HG03108 (cell line): ENCODE results near the gene LRRC32.
A peak's percentile ranks its signal among the peaks of the same experiment; 100 is the strongest.

Experiments
- ATAC-seq: cut with Tn5 transposase; IDR thresholded peaks from one replicate; pipeline ENCODE4 v1.9.1; 2021; ENCODE audit warnings: moderate library complexity; ENCODE audit not compliant: unreplicated experiment

Gene LRRC32

DNA sequence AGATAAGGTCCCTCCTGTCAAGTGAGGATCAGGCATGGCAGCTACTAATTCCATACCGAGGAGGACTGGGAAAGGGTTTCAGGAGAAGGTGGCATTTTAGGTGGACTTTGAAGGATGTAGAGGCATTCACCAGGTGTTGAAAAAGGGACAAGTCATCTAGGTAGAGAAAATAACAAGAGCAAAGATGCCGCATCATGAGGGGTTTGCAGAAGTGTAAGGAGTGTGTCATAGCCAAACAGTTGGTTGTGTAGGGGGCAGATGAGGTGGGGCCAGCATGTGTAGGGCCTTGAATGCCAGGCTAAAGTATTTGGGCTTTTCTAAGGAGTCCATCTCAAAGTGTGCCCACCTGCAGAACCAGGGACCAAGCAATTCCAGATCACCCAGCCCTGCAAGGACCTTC is 11.6 kb upstream of the LRRC32 start:
- no peak for ATAC-seq

DNA sequence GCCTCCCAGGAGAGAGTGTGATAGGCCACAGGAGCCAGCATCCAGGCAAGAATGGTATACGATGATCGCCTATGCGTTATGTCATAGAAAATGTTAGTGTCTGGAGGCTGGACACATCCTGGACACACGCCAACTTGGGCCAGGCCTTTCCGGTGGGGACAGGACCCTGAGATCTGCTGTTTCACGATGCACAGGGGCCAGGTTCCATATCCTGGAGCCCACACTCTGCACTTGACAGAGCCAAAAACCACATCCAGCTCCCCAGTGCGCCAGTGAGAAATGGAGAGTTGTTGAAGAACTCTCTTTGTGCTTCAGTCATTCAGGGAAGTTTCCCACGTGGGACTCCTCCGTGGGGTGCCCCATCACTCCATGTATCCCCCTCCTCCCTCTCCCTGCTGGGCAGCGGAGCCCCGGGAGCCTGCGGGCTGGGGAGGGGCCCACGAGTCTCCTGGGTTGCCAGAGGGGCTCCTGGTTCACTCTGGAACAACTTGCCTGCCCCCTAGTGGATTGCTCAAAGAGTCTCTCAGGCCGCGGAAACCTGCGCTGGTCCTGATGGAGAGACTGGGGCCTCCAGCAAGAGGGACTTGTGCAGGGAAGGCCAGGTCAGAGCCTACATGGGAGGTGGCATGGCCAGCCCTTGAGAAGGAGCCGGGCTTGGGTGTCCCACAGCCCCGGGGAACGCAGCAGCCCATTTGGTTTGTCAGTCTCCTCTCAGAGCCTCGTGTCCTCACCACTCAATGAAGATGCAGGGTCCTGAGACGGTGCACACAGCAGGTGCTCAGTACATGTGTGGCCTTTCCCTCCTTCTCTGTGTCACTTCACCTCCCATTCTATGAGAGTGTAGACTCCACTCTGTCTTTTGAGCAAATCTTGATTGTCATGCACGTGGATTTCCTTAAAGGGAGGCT is 10.2 kb upstream of the LRRC32 start:
- ATAC-seq: no peak

DNA sequence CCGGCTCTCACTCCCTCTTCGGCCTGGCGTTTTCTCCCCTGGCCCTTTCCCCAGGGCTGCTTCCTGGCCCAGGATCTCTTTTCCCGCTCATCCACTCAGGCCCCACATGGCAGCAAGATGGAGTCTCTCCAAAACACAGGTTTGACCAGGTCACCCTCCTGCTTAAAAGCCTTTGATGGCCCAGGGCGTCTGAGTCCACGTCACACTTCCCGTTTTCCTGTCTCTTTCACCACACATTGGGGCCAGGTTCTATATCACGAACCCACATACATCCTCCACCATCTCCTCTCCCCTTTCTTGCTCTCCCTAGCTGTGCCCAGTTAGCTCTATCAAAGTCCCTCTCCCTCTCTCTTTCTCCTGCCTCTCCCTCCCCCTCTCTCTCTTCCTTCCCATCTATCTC is 7.8 kb upstream of the LRRC32 start:
- ATAC-seq: no peak

DNA sequence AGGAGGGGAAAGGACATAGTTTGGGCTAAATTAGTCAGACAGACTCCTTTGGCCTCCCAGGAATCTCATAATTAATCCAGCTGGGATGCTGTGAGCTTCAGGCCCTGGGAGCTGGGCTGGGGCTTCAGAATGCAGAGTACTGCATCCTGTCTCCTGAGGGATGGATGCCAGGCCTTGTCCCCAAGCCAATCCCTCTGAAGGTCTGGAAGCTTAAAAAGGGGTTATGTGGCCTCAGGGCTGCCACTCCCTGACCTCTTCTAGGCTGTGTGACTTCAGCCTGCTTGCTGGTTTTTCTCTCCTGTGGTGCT is 6.9 kb upstream of the LRRC32 start:
- no peak for ATAC-seq

DNA sequence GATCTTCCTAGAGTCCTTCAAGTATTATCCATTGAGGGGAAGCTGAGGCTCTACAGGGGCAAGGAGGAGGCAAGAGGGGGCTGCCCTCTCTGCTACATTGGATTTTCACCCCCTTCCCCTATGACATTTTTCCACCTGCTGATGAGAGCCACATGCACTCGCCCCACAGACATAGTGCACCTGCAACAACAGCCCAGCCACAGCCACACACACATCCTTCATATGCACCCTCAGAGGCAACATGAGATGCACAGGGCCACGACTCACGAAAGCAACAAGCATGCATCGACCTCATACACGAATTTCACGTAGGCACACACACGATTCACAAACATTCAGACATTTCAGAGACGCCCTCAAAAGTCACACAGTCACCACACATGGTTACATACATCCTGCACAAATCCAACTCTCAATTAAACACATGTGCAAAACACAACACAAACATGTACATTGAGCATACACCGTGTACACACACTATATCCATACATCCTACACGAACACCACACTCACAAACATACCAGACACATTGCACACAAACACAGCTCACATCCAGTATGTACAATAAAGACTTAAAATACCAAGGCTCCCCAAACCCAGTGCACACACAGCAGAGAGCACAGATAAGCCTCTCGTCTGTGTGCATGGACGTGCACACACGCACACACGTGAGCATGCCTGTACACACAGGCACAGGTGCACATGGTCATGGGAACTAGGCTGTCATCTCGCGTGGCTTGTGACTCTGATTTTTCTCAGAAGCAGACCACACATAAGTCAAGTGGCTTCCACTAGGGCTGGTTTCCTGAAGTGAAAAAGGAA is 6.3 kb upstream of the LRRC32 start:
- no peak for ATAC-seq

DNA sequence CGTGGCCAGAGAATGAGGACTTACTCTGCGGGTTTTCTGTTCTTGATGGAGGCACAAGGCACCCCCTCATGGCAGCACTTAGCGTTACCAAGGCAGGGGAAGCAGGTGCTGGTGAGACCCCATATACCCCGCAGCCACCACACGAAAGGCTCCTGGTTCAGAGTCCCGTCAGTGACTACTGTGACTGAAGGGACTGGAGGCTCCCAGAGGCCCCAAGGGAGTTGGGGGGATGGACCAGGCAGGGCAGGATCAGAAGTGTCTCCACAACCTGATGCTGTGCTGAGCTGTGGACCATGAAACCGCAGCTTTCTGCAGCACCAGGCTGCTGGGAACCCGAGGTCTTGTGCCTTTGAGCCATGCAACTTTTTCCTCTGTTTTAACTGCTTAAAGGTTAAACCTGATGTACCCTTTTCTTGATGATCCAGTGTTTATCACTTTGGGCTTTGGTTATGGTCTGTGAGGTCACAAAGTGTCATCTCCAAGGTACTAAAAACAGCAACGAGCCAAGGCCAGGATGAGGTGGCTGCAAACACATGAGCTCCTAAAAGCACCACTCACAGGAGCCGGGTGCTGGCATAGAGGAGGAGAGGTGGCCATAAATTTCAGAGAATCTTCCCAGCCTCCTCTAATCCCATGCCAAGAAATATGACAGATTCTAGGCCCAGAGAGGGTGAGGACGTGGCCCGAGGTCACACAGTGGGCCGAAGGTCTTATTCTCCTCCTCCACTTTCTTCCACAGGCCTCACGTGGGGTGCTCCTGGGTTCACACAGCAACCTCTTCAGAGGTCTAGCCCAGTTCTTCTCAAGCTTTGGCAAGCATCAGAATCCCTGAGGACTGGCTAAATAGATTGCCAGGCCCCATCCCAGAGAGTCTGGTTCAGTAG is 4.2 kb upstream of the LRRC32 start:
- peak; percentile 32 for ATAC-seq

DNA sequence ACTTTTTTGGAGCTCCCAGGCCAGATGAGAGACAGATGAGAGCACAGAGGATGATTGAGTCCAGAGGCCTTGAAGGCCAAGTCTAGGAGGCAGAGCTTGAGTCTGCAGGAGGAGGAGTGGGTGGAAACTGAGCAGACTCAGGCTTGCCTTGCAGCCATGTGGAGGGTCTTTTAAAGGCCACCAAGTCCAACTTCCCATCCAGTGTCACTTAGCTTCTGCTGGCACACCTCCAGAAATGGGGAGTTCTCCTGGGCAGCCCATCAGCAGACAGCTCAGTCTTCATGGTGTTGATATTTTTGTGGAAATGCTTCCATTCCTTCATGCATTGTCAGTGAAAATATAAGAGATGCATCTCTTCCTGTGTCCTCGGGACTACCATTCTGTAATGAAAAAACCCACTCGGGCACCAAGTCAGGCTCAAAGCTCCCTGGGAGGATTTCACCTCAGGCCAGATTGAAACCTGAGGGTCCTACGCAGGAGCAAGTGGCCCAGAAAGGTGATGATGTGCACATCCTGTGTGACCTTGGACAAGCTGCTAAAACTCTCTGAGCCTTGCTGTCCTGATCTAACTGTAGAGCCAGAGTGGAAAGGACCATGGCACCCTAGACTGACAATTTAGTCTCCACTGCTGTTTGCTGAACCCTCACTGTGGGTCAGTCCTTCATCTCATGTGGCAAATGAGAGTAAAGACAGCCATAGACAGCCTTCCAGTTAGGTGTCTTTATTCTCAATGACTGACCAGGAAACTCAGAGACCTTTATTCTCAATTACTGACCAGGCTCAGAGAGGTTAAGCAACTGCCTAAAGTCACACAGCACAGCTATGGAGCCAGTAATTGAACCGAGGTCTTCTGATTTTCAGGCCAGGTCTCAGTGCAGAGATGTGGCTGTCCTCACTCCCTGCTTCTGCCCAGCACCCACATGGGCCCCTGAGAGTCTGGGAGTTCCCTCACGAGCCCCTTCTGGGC is 2.9 kb upstream of the LRRC32 start:
- ATAC-seq: no peak

DNA sequence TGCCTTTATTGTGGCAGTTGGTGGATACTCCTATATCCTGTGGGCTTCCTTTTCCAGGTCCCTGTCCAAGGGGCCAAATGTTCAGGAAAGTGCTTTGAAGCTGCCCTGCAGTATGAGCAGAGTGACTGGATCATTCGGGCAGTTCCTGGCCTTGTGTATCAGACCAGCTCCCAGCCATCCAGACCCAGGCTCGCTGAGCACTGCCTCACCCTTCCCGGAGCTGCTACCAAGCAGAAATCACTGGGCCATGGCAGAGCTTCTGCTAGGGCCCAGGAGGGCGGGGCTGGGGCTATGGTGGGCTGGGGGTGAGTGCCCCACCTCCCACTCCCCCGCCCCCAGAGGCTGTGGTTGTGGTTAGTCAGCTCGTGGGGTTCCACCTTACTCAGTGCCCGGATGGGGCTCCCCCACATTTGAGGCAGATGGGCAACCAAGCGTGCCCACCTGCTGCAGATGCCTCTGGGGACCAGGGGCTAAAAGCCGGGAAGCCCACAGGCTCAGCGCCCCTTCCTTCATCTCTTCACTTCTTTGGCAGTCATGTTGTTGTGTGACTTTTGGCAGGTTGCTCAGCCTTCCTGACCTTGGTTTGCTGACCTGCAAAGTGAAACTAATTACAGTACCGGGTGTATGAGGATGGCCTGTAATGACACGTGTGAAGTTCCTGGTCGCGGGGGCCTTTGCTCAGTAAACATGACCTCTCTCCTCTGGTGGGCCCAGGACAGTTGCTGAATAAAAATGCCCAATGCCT is 2.1 kb upstream of the LRRC32 start:
- ATAC-seq: peak; percentile 60

DNA sequence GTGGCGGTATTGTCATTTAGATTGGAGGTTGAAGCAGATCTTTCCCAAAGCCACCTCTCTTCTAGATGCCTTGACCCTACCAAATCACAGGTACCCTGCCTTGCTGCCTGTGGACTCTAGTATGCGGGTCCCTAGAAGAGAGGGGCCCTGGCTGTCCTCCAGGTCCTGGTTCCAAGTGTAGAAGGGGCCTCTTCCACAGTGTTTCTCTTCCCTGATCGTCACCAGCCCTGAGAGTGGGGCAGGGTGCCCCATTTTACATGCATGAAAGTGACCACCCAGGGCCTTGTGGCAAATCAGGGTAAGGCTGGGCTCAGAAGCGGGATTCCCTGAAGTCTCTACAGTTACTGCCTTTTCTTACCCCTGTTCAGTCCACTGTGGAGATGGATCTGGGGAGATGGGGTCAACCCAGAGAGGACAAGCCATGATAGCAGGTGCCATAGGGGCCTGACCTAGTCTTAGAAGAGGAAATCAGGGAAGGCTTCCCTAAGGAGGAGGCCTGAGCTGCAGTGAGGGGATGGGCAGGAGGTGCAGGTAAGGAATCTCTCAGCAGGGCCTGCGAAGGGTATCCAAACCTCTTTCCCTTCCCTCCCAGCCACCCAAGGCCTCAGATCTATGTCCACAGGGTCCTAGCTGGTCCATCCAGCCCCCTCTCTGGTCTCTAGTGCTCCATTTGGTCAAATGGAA is 1.2 kb upstream of the LRRC32 start:
- no peak for ATAC-seq

DNA sequence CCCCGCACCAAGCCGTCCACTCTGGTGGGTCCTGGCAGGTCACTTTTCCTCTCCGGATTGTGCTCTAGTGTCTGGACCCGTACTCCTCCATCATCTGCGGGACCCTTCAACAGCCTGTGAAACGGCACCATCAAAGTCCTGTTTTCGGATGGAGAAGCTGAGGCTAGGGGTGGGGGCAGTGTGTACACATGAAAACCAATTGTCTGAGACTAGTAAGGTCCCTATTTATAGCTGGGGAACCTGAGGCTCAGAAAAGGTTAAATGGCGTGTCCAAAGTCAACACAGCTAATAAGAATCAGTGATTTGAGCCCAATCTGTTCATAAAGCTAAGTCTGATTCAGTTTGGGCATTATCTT is 668 bp upstream of the LRRC32 start:
- ATAC-seq: no peak

DNA sequence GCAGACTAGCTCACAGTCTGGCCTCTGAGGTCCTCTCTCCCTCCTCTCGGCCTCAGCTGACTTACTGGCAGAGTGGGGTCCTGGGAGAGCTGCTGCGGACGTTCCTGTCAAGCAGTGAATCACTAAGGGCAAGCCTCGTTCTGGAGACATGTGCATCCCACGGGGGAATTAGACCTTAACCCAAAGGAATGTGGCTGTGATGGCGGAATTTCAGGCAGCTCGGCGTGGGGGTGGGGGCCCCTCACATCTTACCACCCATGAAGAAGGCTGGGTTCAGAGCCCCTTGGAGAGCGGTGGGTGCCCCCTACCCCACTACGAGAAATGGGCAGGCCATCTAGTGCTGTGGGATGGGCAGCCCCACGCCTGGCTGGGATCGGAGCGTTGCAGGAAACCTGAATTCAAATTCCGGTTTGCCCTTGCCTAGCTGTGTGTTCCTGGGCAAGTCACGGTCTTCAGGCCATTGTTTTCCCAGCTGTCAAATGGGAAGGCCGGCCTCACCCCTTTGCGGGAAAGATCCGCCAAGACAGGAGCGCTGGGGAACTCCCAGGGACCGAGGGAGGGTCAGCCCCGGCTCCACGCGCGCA is 554 bp downstream of the LRRC32 start:
- no peak for ATAC-seq

DNA sequence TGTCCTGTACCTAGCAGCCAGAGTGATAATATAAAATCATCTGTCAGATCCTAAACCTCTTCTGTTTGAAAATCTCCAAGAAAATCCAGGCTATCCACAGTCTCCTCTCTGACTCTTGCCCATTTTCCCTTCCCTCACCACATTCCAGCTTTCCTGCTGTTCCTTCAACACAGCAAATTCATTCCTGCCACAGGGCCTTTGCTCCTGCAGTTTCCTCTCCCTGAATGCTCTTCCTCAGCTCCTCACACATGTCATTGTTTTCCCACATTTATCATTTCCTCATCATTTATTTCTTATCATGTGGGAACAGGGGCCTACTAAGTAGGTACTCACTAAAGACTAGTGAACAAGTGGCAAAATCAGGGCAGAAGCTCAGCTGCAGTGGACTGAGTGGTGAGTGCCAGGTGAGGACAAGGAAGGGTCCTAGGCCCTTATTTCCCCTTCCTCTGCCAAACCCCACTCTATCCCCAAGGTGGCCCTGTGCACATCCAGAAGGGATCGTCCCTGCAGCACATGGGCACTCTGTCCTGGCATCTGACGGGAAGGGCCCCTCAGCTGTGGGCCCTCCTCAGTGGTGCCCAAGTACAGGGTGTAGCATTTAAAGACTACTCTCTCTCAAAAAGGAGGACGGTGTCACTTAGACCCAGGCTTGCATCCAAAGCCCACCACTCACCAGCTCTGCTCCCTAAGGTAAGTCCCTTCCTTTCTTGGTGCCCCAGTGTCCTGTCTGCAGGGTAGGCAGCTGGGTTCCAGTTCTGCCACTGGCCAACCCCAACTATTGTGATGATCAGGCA is 2.0 kb downstream of the LRRC32 start:
- no peak for ATAC-seq

DNA sequence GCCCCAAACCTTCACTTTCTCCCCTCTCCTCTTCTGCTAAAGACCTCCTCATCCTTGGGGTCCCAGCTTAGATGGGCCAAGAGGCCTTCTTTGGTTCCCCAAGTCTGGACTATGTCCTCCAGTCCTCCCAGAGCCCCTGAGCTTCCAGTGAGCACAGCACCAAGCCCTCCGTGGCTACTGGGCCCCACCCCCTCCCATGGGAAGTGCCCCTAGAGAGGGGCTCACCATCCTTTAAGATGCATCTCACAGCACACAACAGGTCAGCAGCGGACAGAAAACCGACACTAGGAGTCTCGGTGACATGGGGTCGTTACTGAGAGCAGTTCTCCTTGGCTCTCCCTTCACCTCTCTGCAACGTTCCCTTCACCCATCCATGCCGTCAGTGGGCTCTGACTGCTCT is 2.7 kb downstream of the LRRC32 start:
- no peak for ATAC-seq

DNA sequence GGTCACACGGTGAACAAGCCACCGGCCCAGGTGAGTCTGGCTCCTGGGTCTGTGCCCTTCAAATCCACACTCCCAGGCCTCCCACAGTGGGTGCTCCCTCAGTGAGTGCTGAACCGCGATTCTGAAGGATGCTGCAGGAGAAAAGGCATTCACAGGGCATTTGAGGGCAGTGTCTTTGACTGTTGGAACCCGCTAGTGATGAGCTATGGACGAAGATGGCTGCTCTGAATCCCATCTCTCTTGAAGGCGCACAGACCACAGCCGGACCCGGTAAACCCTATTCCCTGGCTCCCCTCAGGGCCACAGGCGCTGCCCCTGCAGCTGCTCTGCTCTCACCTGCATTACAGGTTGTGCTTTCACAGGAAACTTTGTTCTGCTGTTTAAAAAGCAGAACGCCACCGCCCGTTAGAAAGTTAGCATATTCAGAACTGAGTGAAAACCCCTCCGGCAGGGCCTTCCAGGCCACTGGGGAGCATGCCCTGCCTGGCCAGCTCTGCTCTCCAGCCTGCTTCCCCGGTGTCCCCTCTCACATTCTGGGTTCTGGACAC is 3.2 kb downstream of the LRRC32 start:
- no peak for ATAC-seq

DNA sequence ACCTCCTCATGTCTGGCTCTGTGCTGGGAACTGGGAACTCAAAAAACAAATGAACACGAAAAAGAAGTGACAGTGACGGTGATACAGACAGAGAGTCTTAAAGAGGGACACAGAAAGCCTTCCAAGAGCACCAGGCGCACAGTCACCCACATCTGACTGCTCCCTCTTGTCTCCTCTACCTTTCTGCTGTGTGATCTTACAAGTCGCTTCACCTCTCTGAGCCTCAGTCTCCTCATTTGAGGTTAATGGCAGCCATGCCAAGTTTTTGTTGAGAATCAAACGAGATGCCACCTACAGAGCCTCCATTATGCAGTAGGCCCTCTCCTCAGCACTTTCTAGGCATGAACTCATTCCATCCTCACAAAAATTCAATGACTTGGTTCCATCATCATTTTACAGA is 3.7 kb downstream of the LRRC32 start:
- ATAC-seq: no peak

DNA sequence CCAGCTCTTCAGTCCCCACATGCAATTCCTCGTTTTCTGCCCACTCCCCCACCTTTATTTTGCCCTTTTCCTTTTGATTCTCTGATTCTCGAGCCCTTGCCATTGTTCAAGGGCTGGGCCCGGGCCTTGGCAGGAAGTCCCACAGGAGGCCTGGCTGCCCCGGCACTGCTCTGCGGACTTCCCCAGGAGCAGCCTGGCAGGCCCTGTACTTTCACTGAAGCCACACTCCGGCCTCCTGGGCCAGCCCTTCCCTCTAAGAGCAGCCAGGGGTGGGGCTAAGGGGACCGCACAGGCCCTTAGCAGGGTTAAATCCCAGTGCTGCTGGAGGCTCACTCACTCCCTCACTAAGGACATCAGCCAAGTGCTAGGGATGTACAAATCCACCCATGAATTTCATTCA is 4.1 kb downstream of the LRRC32 start:
- peak; percentile 56 for ATAC-seq

DNA sequence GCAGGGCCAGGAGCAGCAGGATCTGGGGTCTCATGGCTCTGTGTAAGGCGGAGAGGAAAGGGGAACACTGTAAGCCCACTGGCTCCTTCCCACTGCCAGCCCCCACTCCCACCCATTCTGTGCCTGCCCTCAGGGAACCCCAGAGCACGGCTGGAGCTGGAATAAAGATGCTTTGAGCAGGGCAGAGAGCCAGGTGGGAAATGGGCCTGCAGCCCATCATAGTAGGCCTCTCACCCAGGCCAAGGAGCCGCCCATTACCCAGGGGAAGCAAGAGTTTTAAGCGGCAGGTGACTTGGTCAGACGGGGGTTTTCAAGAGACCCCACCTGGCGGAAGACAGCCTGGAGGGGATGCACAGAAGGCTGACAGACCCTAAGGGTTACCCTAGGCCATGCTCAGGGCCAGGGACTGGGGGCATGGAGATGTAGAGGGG is 4.6 kb downstream of the LRRC32 start:
- no peak for ATAC-seq

DNA sequence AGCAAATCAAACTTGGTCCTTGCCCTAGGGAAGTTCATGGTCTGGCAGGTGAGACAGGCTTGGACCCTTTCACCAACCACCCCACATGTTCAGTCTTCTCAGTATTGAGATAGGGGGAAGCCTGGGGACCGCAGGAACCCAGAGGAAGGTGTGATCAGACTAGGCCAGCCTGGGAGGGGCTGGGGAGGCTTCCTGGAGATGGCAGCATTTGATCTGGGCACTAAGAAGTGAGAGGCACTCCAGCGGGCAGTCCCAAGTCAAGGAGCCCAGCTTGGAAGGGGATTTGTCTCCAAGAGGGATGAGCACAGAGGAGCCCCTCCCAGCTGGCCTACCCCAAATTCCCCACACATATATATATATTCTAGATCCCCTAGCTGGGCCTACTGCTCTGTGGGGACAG is 5.4 kb downstream of the LRRC32 start:
- ATAC-seq: no peak
